Uterus (tissue), 2 donors: ENCODE results near the gene ARAP2.

Experiments used
- CTCF ChIP-seq, 4 experiments: fragments of 200-600 bp in 2 of 4; fragments of 450-650 bp in 2 of 4; sonication (generic) in 2 of 4; IDR thresholded peaks; one replicate each; pipeline ENCODE4 v1.5.1; 2016 to 2019; ENCODE audit warnings: antibody characterized with exemption in 4 of 4, mild to moderate bottlenecking in 2 of 4, moderate library complexity in 1 of 4
- POLR2A ChIP-seq, 2 donors: fragments of 450-650 bp; IDR thresholded peaks; one replicate each; pipeline ENCODE4 v1.6.1; 2016; ENCODE audit warnings: antibody characterized with exemption in 2 of 2, mild to moderate bottlenecking in 1 of 2, moderate library complexity in 1 of 2

- TF ChIP-seq POLR2A (IDR thresholded peaks at IDR 0.05) = no peak
- TF ChIP-seq CTCF (IDR thresholded peaks at IDR 0.05) = no peak
Measured at GRCh38 chr4:36041340-36041739, 203.0 kb downstream of the ARAP2 start.
